ENCODE results near the gene GNG8.

DNA sequence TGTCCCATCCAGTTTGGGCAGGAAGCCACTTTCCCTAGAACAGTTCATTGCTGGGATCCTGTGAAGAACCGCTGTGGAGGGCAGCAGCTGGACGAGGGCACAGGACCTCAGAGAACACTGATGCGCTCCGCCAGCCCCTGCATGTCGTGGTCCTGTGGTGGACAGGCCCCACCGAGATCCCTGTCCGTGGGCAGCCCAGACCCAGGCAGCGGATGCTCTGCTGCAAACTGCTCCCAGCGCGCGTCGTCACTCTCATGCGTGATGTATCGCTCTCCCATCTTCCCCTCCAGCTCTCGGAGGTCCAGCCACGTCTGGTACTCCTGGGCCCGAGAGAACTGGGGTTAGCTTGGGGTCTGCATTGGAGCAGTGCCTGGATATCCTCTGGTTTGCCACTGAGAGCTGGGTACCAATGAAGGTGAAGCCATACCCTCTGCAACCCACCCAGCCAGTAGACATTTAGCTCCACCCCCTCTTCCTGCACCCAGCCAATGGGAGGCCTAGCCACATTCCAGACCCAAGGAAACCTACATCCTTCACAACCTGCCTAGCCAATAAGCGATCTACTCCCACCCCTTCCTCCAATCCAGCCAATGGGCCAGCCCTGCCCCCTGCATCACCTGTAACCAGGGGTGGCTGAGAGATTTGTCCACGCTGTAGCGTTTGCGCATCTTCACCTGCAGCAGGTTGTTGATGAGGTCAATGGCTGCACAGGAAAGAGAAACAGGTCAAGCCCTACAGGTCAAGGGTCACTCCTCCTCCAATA, 38.6 kb upstream of the GNG8 start:
- TF ChIP-seq, protein P1, sequence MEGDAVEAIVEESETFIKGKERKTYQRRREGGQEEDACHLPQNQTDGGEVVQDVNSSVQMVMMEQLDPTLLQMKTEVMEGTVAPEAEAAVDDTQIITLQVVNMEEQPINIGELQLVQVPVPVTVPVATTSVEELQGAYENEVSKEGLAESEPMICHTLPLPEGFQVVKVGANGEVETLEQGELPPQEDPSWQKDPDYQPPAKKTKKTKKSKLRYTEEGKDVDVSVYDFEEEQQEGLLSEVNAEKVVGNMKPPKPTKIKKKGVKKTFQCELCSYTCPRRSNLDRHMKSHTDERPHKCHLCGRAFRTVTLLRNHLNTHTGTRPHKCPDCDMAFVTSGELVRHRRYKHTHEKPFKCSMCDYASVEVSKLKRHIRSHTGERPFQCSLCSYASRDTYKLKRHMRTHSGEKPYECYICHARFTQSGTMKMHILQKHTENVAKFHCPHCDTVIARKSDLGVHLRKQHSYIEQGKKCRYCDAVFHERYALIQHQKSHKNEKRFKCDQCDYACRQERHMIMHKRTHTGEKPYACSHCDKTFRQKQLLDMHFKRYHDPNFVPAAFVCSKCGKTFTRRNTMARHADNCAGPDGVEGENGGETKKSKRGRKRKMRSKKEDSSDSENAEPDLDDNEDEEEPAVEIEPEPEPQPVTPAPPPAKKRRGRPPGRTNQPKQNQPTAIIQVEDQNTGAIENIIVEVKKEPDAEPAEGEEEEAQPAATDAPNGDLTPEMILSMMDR (IDR thresholded peaks at IDR 0.05): no peak
- no peak for TF ChIP-seq POLR2A (IDR thresholded peaks at IDR 0.05)

All from testis (tissue), 2 donors.